ENCODE measurements around the gene CCL17.

CCL17 gene

DNA sequence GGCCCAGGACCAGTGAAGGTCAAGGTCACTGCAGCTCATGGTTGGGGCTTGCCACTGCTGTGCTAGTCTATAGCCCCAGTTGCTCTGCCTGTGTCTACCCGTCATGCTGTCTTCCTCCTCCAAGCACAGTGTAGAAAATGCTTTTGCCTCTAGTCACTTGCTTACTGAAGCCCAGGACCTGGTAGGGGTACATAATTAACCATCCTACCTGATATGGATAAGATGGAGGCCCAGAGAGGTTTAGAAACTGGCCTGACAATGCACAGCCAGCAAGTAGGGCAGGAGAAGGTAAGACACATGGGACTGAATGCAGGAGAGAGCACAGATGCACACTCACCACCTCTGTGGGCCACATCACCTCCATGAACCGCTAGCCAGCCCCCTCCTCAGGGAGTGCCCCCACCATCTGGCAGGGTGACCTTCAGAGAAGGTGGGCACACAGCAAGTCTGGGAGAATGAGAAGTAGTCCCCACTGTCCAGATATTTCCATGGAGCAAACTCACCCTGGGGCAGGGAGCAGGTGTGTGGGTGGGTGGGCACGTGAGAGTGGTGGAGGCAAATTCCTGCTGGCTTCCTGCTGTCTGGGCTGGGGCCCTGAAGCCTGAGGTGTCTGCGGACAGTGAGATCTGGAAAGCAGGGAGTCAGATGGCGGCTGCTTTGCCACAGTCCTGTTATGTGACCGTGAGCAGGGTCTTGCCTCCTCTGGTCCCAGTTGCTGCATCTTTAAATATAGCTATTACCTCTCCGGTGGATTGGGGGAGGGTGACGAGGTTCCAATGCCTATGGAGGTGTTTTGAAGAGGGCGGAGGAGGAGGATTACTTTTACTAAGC lies 31.2 kb upstream of the CCL17 start:
- TF ChIP-seq, protein P1, sequence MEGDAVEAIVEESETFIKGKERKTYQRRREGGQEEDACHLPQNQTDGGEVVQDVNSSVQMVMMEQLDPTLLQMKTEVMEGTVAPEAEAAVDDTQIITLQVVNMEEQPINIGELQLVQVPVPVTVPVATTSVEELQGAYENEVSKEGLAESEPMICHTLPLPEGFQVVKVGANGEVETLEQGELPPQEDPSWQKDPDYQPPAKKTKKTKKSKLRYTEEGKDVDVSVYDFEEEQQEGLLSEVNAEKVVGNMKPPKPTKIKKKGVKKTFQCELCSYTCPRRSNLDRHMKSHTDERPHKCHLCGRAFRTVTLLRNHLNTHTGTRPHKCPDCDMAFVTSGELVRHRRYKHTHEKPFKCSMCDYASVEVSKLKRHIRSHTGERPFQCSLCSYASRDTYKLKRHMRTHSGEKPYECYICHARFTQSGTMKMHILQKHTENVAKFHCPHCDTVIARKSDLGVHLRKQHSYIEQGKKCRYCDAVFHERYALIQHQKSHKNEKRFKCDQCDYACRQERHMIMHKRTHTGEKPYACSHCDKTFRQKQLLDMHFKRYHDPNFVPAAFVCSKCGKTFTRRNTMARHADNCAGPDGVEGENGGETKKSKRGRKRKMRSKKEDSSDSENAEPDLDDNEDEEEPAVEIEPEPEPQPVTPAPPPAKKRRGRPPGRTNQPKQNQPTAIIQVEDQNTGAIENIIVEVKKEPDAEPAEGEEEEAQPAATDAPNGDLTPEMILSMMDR (IDR thresholded peaks at IDR 0.05) = no peak

DNA sequence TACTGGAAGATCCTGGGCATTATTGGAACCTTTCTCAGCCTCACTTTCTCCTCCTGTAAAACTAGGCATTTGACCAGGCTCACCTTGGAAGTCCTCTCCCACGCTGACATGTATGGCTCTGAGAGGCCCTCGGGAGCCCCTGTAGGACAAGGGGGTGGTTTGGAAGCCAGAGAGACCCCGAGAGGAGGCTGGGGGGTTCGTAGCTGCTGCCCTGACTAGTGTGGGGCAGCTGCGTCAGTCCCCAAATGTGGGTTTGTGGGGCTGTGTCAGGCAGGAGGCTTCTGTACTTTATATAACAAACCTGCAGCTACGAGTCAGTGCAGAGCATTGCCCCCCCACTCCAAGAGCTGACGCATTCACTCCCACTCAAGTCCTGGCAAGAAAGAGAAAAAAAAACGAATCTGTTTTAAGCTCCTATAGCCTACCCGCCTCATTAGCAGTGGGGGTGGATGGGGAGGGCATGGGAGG lies 30.5 kb upstream of the CCL17 start:
- TF ChIP-seq, protein P1 (IDR thresholded peaks at IDR 0.05) = no peak

GRCh38 chr16:57376313-57376818 lies 28.2 kb upstream of the CCL17 start:
- TF ChIP-seq, protein P1 (IDR thresholded peaks at IDR 0.05) = no peak

GRCh38 chr16:57377080-57377841 lies 27.3 kb upstream of the CCL17 start:
- TF ChIP-seq, protein P1 (IDR thresholded peaks at IDR 0.05) = no peak

DNA sequence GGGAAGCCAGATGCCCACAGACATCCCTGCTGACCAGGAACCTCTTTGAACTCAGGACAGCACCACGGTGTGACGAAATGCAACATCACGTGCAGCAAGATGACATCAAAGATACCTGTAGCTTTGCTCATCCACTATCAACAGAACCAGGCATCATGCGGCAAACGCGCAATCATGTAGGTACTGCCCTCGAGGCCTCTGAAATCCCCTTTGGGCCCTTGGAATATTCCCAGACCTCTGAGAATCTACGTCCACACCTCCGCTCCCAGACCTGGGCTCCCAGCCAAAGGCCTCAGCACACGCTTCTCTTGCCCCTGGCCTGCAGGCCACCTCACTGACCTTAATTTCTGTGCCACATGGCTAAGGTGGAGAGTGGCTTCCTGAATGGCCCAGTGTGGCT lies 25.0 kb upstream of the CCL17 start:
- TF ChIP-seq, protein P1 (IDR thresholded peaks at IDR 0.05) = no peak

GRCh38 chr16:57380671-57381462 lies 23.7 kb upstream of the CCL17 start:
- TF ChIP-seq, protein P1 (IDR thresholded peaks at IDR 0.05) = no peak

Measured in LNCAP (cell line).